Left ventricle myocardium inferior (tissue), 1 donor: Measurements from ENCODE around the gene THSD4. TPM values are rescaled to one million over a fixed set of nuclear protein-coding genes. Genes with fewer than 3 reads are reported as not detected.

ENCODE experiments used
- DNase-seq: peaks from one replicate; pipeline ENCODE4 v3.0.0-alpha.2; 2020
- H3K27ac ChIP-seq: fragments of 200-600 bp; replicated peaks from 2 replicates; pipeline ENCODE4 v1.8.0; 2021
- H3K27me3 ChIP-seq: fragments of 200-600 bp; 2 replicates; pipeline ENCODE4 v1.8.0; 2021; ENCODE audit warnings: low read depth
- H3K36me3 ChIP-seq: fragments of 200-600 bp; 2 replicates; pipeline ENCODE4 v1.8.0; 2021
- H3K4me1 ChIP-seq: fragments of 200-600 bp; 2 replicates; pipeline ENCODE4 v1.8.0; 2021
- H3K4me3 ChIP-seq: fragments of 200-600 bp; 2 replicates; pipeline ENCODE4 v1.8.0; 2021; ENCODE audit warnings: mild to moderate bottlenecking, moderate library complexity
- H3K9me3 ChIP-seq: fragments of 200-600 bp; replicated peaks from 2 replicates; pipeline ENCODE4 v1.8.0; 2021
- intact Hi-C: fragments of 100-400 bp; cut with micrococcal nuclease; formaldehyde crosslinking; loops from one replicate; pipeline ENCODE4 v1.11.0; 2022
- total RNA-seq: library from RNA; stranded (reverse); fragmentation: NEBNext Ultra II Directional; extraction: Animal tissue kit (Norgen Biotek cat#: 25700); gene quantifications from one replicate; pipeline ENCODE4 v1.2.1, GENCODE V29; 2021
- TF ChIP-seq, protein P1 (sequence below): fragments of 200-600 bp; IDR thresholded peaks from 2 replicates; pipeline ENCODE4 v1.8.0; 2021; ENCODE audit warnings: antibody characterized with exemption, mild to moderate bottlenecking, borderline replicate concordance
- donor health status: DM: no; HTN: yes; CAD: no; lungs with severe emphysema.

Gene THSD4
- total RNA-seq, 1 donor from 2014 or later = 95.8 TPM

GRCh38 chr15:71278989-71279756 lies 163.9 kb downstream of the THSD4 start:
- no peaks in the 10 kb centered on the region for H3K9me3 ChIP-seq
- peaks cover 30% of the 10 kb centered on the region for H3K4me1 ChIP-seq
- DNase-seq = no peak
- H3K27ac ChIP-seq = peak overlapping the region; percentile 74
- no peak overlapping the region for H3K4me3 ChIP-seq
- H3K36me3 ChIP-seq = no peaks in the 10 kb centered on the region
- intact Hi-C loops = no loop called here
- H3K27me3 ChIP-seq = no peaks in the 10 kb centered on the region
- TF ChIP-seq, protein P1, sequence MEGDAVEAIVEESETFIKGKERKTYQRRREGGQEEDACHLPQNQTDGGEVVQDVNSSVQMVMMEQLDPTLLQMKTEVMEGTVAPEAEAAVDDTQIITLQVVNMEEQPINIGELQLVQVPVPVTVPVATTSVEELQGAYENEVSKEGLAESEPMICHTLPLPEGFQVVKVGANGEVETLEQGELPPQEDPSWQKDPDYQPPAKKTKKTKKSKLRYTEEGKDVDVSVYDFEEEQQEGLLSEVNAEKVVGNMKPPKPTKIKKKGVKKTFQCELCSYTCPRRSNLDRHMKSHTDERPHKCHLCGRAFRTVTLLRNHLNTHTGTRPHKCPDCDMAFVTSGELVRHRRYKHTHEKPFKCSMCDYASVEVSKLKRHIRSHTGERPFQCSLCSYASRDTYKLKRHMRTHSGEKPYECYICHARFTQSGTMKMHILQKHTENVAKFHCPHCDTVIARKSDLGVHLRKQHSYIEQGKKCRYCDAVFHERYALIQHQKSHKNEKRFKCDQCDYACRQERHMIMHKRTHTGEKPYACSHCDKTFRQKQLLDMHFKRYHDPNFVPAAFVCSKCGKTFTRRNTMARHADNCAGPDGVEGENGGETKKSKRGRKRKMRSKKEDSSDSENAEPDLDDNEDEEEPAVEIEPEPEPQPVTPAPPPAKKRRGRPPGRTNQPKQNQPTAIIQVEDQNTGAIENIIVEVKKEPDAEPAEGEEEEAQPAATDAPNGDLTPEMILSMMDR = no peak

GRCh38 chr15:71279757-71280141 lies 164.5 kb downstream of the THSD4 start:
- no peaks in the 10 kb centered on the region for H3K36me3 ChIP-seq
- H3K27ac ChIP-seq = peak overlapping the region; percentile 74
- no peaks in the 10 kb centered on the region for H3K9me3 ChIP-seq
- DNase-seq = no peak
- intact Hi-C loops = no loop called here
- TF ChIP-seq, protein P1 = no peak
- no peak overlapping the region for H3K4me3 ChIP-seq
- H3K27me3 ChIP-seq = no peaks in the 10 kb centered on the region
- H3K4me1 ChIP-seq = peaks cover 30% of the 10 kb centered on the region

- Histone ChIP-seq H3K27me3 (no peaks in the 10 kb centered on the region), H3K27ac (peak overlapping the region; percentile 74), H3K9me3 (no peaks in the 10 kb centered on the region), H3K4me3 (no peak overlapping the region), H3K4me1 (peaks cover 30% of the 10 kb centered on the region), H3K36me3 (no peaks in the 10 kb centered on the region)
- intact Hi-C loops = no loop called here
- TF ChIP-seq, protein P1 = no peak
- DNase-seq = no peak
These were observed 164.9 kb downstream of the THSD4 start for GRCh38 chr15:71280206-71280605.

GRCh38 chr15:71281256-71281655 lies 166.0 kb downstream of the THSD4 start:
- intact Hi-C loops = no loop called here
- DNase-seq = no peak
- H3K9me3 ChIP-seq = no peaks in the 10 kb centered on the region
- peak overlapping the region; percentile 74 for H3K27ac ChIP-seq
- peaks cover 30% of the 10 kb centered on the region for H3K4me1 ChIP-seq
- H3K4me3 ChIP-seq = no peak overlapping the region
- no peaks in the 10 kb centered on the region for H3K27me3 ChIP-seq
- TF ChIP-seq, protein P1 = no peak
- H3K36me3 ChIP-seq = no peaks in the 10 kb centered on the region

GRCh38 chr15:71282076-71282475 lies 166.8 kb downstream of the THSD4 start:
- H3K27me3 ChIP-seq = no peaks in the 10 kb centered on the region

More at GRCh38 chr15:71282076-71282475, 166.8 kb downstream of the THSD4 start:
- no peak for DNase-seq
- Histone ChIP-seq H3K4me3 (no peak overlapping the region), H3K36me3 (no peaks in the 10 kb centered on the region), H3K9me3 (no peaks in the 10 kb centered on the region), H3K4me1 (peaks cover 30% of the 10 kb centered on the region), H3K27ac (peak overlapping the region; percentile 17)
- intact Hi-C loops = no loop called here
- TF ChIP-seq, protein P1 = no peak
